H9 (cell line): ENCODE results near the gene FGFR4. TPM values are rescaled to one million over a fixed set of nuclear protein-coding genes. Genes with fewer than 3 reads are reported as not detected.

Experiments
- DNase-seq: peaks from one replicate; pipeline ENCODE4 v3.0.0-alpha.2; 2017
- H2AFZ ChIP-seq: one replicate; pipeline ENCODE4 v1.6.1; 2013; ENCODE audit warnings: mild to moderate bottlenecking, low read length, control low read depth, moderate library complexity
- H2AK5ac ChIP-seq: 2 replicates; pipeline ENCODE4 v1.6.1; 2013; ENCODE audit warnings: low read length, control low read depth, mixed read lengths; ENCODE audit not compliant: insufficient read length
- H2BK120ac ChIP-seq: one replicate; pipeline ENCODE4 v1.6.1; 2013; ENCODE audit warnings: low read depth, mild to moderate bottlenecking, low read length, control low read depth, inconsistent platforms; ENCODE audit not compliant: poor library complexity, severe bottlenecking
- H2BK12ac ChIP-seq: 2 replicates; pipeline ENCODE4 v1.6.1; 2013; ENCODE audit warnings: low read length, control low read depth, mixed read lengths, low read depth; ENCODE audit not compliant: insufficient read length
- H2BK15ac ChIP-seq: 2 replicates; pipeline ENCODE4 v1.6.1; 2013; ENCODE audit warnings: low read depth, low read length, control low read depth
- H2BK20ac ChIP-seq: one replicate; pipeline ENCODE4 v1.6.1; 2013; ENCODE audit warnings: low read depth, mild to moderate bottlenecking, low read length, control low read depth, inconsistent platforms; ENCODE audit not compliant: poor library complexity, severe bottlenecking
- H2BK5ac ChIP-seq: 2 replicates; pipeline ENCODE4 v1.6.1; 2013; ENCODE audit warnings: low read length, control low read depth, mixed read lengths; ENCODE audit not compliant: insufficient read length
- H3K14ac ChIP-seq: 2 replicates; pipeline ENCODE4 v1.6.1; 2013; ENCODE audit warnings: low read length, control low read depth; ENCODE audit not compliant: insufficient read depth
- H3K18ac ChIP-seq: 2 replicates; pipeline ENCODE4 v1.6.1; 2013; ENCODE audit warnings: low read depth, mild to moderate bottlenecking, mixed read lengths, low read length, control low read depth; ENCODE audit not compliant: insufficient read length
- H3K23ac ChIP-seq: 2 replicates; pipeline ENCODE4 v1.6.1; 2013; ENCODE audit warnings: low read length, control low read depth, mixed read lengths, low read depth; ENCODE audit not compliant: insufficient read length
- H3K23me2 ChIP-seq: 2 replicates; pipeline ENCODE4 v1.6.1; 2013; ENCODE audit warnings: low read depth, mild to moderate bottlenecking, mixed read lengths, low read length, control low read depth; ENCODE audit not compliant: insufficient read length, poor library complexity, severe bottlenecking
- H3K27ac ChIP-seq: 2 replicates; pipeline ENCODE4 v1.5.1; 2013; ENCODE audit warnings: low read length, control low read depth, mixed read lengths, low read depth; ENCODE audit not compliant: insufficient read length
- H3K27me3 ChIP-seq: 2 replicates; pipeline ENCODE4 v1.6.1; 2013; ENCODE audit warnings: low read length, control low read depth, inconsistent platforms; ENCODE audit not compliant: insufficient read depth
- H3K4ac ChIP-seq: 2 replicates; pipeline ENCODE4 v1.6.1; 2013; ENCODE audit warnings: low read depth, mild to moderate bottlenecking, control low read depth, inconsistent platforms, low read length, moderate library complexity
- H3K4me1 ChIP-seq: 2 replicates; pipeline ENCODE4 v1.6.1; 2013; ENCODE audit warnings: low read length, control low read depth, inconsistent platforms; ENCODE audit not compliant: insufficient read depth
- H3K4me2 ChIP-seq: 2 replicates; pipeline ENCODE4 v1.6.1; 2013; ENCODE audit warnings: low read length, control low read depth, mixed read lengths; ENCODE audit not compliant: insufficient read length, insufficient read depth
- H3K56ac ChIP-seq: 2 replicates; pipeline ENCODE4 v1.6.1; 2013; ENCODE audit warnings: low read depth, mild to moderate bottlenecking, mixed read lengths, low read length, control low read depth; ENCODE audit not compliant: insufficient read length
- H3K79me1 ChIP-seq: 2 replicates; pipeline ENCODE4 v1.6.1; 2013; ENCODE audit warnings: low read depth, mild to moderate bottlenecking, moderate library complexity, low read length, control low read depth, inconsistent platforms; ENCODE audit not compliant: insufficient read depth, poor library complexity, severe bottlenecking
- H3K79me2 ChIP-seq: 2 replicates; pipeline ENCODE4 v1.6.1; 2013; ENCODE audit warnings: low read length, control low read depth, inconsistent platforms; ENCODE audit not compliant: insufficient read depth
- H3K9ac ChIP-seq: 2 replicates; pipeline ENCODE4 v1.6.1; 2013; ENCODE audit warnings: low read length, control low read depth, mixed read lengths; ENCODE audit not compliant: insufficient read length; ENCODE audit errors: extremely low read depth
- H3K9me3 ChIP-seq: one replicate; pipeline ENCODE4 v1.6.1; 2013; ENCODE audit warnings: low read depth, low read length, inconsistent platforms; ENCODE audit not compliant: control insufficient read depth
- H3T11ph ChIP-seq: one replicate; pipeline ENCODE4 v1.6.1; 2013; ENCODE audit warnings: mild to moderate bottlenecking, low read length, control low read depth, inconsistent platforms
- H4K20me1 ChIP-seq: one replicate; pipeline ENCODE4 v1.6.1; 2013; ENCODE audit not compliant: control insufficient read depth, insufficient read length, insufficient read depth
- H4K5ac ChIP-seq: 2 replicates; pipeline ENCODE4 v1.6.1; 2013; ENCODE audit warnings: low read depth, mild to moderate bottlenecking, mixed read lengths, low read length, control low read depth; ENCODE audit not compliant: insufficient read length
- H4K8ac ChIP-seq: replicated peaks from 2 replicates; pipeline ENCODE4 v1.6.1; 2013; ENCODE audit warnings: low read length, control low read depth, mixed read lengths, low read depth; ENCODE audit not compliant: insufficient read length
- H4K91ac ChIP-seq: 2 replicates; pipeline ENCODE4 v1.6.1; 2013; ENCODE audit warnings: low read depth, mild to moderate bottlenecking, moderate library complexity, mixed read lengths, low read length, control low read depth; ENCODE audit not compliant: insufficient read length
- H3K27ac Mint-ChIP-seq, 3 experiments: 2 replicates in 2 of 3; 3 replicates in 1 of 3; pipeline ENCODE4 v1.8.0; 2020 to 2021; ENCODE audit warnings: mixed read lengths in 3 of 3, mild to moderate bottlenecking in 1 of 3, moderate library complexity in 1 of 3
- H3K27me3 Mint-ChIP-seq: 2 replicates; pipeline ENCODE4 v1.8.0; 2021; ENCODE audit warnings: low read depth, mild to moderate bottlenecking, moderate library complexity, mixed read lengths
- H3K36me3 Mint-ChIP-seq, 3 experiments: 2 replicates in 2 of 3; 3 replicates in 1 of 3; pipeline ENCODE4 v1.8.0; 2020 to 2021; ENCODE audit warnings: low read depth in 3 of 3, mixed read lengths in 3 of 3; ENCODE audit not compliant: insufficient read depth in 1 of 3
- H3K4me1 Mint-ChIP-seq, 2 experiments: 2 replicates each; pipeline ENCODE4 v1.8.0; 2020; ENCODE audit warnings: mixed read lengths in 2 of 2
- H3K4me3 Mint-ChIP-seq, 2 experiments: 2 replicates in 1 of 2; 3 replicates in 1 of 2; pipeline ENCODE4 v1.8.0; 2020 to 2021; ENCODE audit warnings: mild to moderate bottlenecking in 2 of 2, mixed read lengths in 2 of 2, moderate library complexity in 1 of 2
- H3K9me3 Mint-ChIP-seq, 2 experiments: 2 replicates in 1 of 2; 3 replicates in 1 of 2; pipeline ENCODE4 v1.8.0; 2020; ENCODE audit warnings: mild to moderate bottlenecking in 2 of 2, mixed read lengths in 2 of 2, moderate library complexity in 1 of 2
- CTCF ChIP-seq: fragments of 200-600 bp; sonication (generic); conservative IDR thresholded peaks from 3 replicates; pipeline ENCODE4 v1.8.0; 2021; ENCODE audit warnings: antibody characterized with exemption, mild to moderate bottlenecking
- WGBS: extraction: QIAGEN DNeasy Blood & Tissue Kit; methylation state at CpG from one replicate; pipeline ENCODE4 v1.1.7; 2013; ENCODE audit warnings: missing lambda C conversion rate, low lambda C conversion rate, mixed read lengths; ENCODE audit not compliant: insufficient read length; ENCODE audit errors: extremely low coverage; 5-methylcytosine and 5-hydroxymethylcytosine counted together
- total RNA-seq: library from RNA; stranded (reverse); gene quantifications from 2 replicates; pipeline ENCODE4 v1.2.1, GENCODE V29; 2021

FGFR4 gene
- total RNA-seq, 1 experiment from 2014 or later, result 52.8 TPM

GRCh38 chr5:177134697-177135225, 48.0 kb downstream of the FGFR4 start:
- no peaks in the 10 kb centered on the region for H3K9me3 Mint-ChIP-seq
- H3K4me1 Mint-ChIP-seq, result peaks cover 34 to 43% of the 10 kb centered on the region in 2 experiments
- H3K36me3 Mint-ChIP-seq, result peaks cover 29 to 50% (median 49%) of the 10 kb centered on the region in 3 experiments
- Histone ChIP-seq H4K5ac (no peak overlapping the region), H4K8ac (no peak overlapping the region), H3K79me1 (no peaks in the 10 kb centered on the region), H3K79me2 (peaks cover 40% of the 10 kb centered on the region; the same call in 1 of the 2 replicates), H2BK12ac (no peak overlapping the region), H3K9me3 (no peaks in the 10 kb centered on the region), H3K9ac (peak overlapping the region; percentile 91), H2BK120ac (no peak overlapping the region), H3K4me1 (peaks cover 16% of the 10 kb centered on the region), H4K20me1 (no peaks in the 10 kb centered on the region), H2BK20ac (no peak overlapping the region), H3K23ac (no peak overlapping the region), H3K56ac (no peak overlapping the region), H3K4me2 (peak overlapping the region; percentile 59), H4K91ac (peak overlapping the region; percentile 6), H2AFZ (no peak overlapping the region), H3K27me3 (no peaks in the 10 kb centered on the region), H3K27ac (no peak overlapping the region), H3K4ac (no peak overlapping the region), H3K23me2 (peaks cover 18% of the 10 kb centered on the region), H2AK5ac (no peak overlapping the region), H3K18ac (no peak overlapping the region), H3T11ph (no peak overlapping the region), H3K14ac (peak overlapping the region; percentile 77), H2BK15ac (no peak overlapping the region), H2BK5ac (no peak overlapping the region)
- H3K4me3 Mint-ChIP-seq, result peak overlapping the region; percentile 82 to 91
- WGBS, result no CpG with 5 or more reads among the region's 13 CpGs
- no peak for DNase-seq
- no peaks in the 10 kb centered on the region for H3K27me3 Mint-ChIP-seq
- peak overlapping the region; percentile 96 to 99 (median 97) for H3K27ac Mint-ChIP-seq
- no peak for TF ChIP-seq CTCF
